ENCODE data around the gene ST3GAL3.

ST3GAL3 gene

DNA sequence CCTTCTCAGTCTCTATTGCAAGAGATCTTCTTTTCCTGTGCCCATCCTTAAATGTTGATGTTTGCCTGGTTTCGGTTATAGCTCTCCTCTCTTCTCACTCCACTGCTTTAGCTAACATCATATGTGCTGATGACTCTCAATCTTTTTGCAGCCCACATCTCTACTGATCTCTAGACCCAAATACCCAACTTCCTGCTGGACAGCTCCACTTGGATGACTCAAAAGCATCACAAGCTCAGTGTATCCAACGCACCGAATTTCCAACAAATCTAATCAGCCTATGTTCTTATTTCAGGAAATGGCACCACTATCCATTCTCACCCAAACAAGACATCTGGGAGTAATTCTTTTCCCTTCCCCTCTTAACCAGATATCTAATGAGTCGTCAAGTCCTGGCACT, 147.1 kb downstream of the ST3GAL3 start:
- no peak for DNase-seq

DNA sequence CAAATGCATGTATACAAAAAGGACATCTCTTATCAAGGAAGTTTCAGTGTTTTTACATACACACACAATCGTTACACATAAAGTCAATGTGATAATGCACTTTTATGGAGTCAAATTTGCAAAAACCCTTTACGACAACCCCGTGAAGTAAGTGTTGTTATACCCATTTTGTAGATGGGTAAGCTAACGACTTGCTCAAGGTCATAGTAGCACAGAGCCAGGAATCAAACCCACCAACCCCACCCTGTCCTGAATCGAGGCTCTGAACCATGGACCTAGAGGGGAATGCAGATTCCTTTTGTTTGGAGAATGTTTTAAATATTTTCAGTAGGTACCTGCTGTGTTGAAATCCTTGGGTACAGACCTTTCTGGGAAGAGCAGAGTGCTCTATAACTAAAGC, 148.9 kb downstream of the ST3GAL3 start:
- DNase-seq = no peak

GRCh38 chr1:43857163-43857562, 149.8 kb downstream of the ST3GAL3 start:
- DNase-seq = no peak

- DNase-seq = no peak
These were observed 151.0 kb downstream of the ST3GAL3 start for GRCh38 chr1:43858324-43858723.

GRCh38 chr1:43861337-43861736, 154.0 kb downstream of the ST3GAL3 start:
- DNase-seq = no peak

- no peak for DNase-seq
These were observed 154.8 kb downstream of the ST3GAL3 start for GRCh38 chr1:43861988-43862735.

DNA sequence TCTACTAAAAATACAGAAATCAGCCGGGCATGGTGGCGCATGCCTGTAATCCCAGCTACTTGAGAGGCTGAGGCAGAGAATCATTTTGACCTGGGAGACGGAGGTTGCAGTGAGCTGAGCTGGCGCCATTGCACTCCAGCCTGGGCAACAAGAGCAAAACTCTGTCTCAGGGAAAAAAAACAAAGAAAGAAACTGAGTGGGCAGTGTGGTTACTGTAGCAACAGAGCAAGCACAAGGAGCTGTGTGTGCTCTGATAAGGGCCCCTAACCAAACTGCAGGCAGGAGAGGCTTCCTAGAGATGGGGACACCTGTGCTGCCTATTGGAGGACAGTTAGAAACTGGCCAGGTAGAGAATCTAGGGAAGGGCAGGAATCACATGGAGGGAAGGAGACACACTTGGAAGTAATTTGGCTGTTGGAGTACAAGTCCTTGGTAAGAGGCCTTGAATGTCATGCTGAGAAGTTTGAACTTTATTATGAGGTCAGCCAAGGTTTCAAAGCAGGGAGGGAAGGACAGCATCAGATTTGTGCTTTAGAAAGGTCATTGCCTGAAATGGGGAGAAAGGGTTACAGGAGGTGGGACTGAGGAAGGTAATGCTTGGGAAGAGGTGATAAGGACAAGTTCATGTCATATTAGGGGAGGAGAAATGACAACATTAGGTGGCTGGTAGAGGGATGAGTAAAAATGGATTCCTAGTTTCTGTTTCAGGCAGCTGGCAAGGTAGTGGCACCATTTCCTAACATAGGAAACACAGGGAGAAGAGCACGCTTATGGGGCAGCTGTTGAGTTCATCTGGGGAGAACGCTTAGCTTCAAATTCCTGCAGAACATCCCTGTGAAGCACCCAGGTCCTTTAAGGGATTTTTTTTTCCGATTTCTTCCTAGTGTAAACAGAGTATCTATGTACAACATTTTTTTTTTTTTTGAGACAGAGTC, 157.0 kb downstream of the ST3GAL3 start:
- DNase-seq = no peak

- DNase-seq = no peak
These were observed 158.9 kb downstream of the ST3GAL3 start for GRCh38 chr1:43866201-43866600.

DNA sequence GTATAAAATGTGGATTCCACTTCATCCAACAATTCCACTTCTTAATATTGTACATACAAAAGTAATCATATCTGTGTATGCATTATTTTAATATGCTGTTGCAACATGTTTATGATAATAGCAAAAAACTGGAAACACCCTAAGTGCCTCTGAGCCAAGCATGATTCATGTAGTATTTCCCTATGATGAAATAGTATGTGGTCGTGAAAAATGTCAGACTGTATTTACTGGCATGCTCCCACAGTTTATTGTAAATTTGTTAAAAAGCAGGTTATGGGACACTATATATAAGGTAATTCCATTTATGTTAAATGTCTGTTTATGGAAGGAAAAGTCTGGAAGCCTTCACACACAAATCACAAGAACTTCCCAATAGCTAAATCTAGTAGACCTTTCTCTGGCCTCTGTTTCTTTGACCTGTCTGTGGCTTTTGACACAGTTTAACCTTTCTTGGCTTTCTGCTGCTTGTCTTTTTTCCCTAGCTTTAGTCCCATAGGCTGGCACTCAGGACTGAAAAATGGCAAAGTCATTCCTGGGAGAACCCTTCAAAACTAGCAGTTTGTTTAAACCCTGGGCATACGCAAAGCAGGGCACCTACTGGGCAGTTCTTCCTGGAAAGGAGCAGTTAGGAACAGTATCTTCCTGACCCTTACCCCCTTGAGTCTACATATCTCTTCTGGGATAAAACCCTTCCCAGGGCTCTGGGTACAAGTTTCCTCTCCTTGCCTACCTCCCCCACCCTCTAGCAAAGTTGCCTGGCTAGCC, 160.8 kb downstream of the ST3GAL3 start:
- no peak for DNase-seq

DNA sequence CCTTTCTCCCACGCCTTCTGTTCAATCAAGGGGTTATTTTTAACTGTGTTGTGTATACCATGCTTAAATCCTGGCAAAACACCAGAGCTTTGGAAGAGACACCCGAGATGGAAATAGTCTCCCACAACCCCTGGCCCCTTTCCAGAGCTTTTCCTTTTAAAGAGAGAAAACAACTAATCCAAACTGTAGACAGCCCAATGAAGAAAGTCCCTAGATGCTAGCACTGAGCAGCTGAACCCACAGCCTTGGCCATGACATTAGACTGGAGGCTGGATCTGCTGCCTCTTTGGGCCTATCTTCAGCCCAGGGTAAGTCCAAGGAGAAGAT, 161.4 kb downstream of the ST3GAL3 start:
- DNase-seq = no peak

- no peak for DNase-seq
These were observed 163.0 kb downstream of the ST3GAL3 start for GRCh38 chr1:43870306-43870705.

GRCh38 chr1:43871181-43871910, 164.0 kb downstream of the ST3GAL3 start:
- DNase-seq = no peak

- no peak for DNase-seq
These were observed 164.9 kb downstream of the ST3GAL3 start for GRCh38 chr1:43872280-43872679.

GRCh38 chr1:43873851-43874250, 166.5 kb downstream of the ST3GAL3 start:
- no peak for DNase-seq

- DNase-seq = no peak
These were observed 167.4 kb downstream of the ST3GAL3 start for GRCh38 chr1:43874716-43875115.

DNA sequence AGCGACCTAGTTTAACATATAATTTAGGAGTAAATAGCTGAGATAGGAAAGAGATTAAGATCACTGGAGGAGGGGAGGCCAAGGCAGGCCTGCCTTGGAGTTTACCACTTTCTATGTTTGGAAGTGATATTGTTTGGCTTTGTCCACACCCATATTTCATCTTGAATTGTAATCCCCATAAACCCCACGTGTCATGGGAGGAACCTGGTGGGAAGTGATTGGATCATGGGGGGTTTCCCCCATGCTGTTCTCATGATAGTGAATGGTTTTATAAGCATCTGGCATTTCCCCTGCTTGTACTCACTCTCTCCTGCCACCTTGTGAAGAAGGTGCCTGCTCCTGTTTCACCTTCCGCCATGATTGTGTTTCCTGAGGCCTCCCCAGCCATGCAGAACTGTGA, 168.0 kb downstream of the ST3GAL3 start:
- DNase-seq = no peak

DNA sequence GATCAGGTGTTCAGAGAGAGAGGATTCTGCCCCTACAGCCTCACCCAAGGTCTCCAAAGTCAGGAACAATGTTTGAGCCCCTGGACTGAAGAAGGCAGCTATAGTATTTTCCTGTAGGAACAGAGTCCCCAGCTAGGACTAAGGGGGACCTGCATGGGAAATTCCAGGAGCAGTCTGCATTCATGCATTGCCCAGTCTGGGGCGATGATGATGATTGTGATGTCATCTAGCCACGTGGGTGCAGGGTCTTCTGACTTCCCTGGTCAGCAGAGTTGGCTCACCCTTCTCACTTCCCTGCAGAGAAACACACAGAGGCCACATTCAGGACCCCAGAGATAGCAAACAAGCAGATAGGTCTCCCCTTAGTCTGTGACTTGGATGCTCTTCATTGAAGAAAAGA, 169.8 kb downstream of the ST3GAL3 start:
- no peak for DNase-seq

- no peak for DNase-seq
These were observed 171.1 kb downstream of the ST3GAL3 start for GRCh38 chr1:43878440-43878839.

DNA sequence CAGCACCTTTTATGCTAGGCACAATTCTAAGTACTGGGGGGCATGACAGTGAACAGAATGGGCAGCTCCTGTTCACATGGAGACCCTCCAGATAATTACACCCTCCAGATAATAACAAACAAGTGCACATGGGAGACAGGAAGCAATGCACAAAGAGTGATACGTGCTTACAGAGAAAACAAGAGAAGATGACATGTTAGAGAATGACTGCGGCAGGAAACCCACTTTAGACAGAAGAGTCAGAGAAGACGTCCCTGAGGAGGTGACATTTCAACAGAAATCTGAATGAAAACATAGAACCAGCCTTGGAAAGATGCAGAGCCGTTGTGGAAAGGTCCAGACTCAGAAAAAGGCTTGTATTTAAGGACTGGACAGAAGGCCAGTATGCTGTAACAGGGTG, 171.5 kb downstream of the ST3GAL3 start:
- no peak for DNase-seq

- DNase-seq = no peak
These were observed 172.1 kb downstream of the ST3GAL3 start for GRCh38 chr1:43879414-43879813.

- no peak for DNase-seq
These were observed 172.7 kb downstream of the ST3GAL3 start for GRCh38 chr1:43879996-43880395.

GRCh38 chr1:43880604-43881003, 173.3 kb downstream of the ST3GAL3 start:
- DNase-seq = no peak

DNA sequence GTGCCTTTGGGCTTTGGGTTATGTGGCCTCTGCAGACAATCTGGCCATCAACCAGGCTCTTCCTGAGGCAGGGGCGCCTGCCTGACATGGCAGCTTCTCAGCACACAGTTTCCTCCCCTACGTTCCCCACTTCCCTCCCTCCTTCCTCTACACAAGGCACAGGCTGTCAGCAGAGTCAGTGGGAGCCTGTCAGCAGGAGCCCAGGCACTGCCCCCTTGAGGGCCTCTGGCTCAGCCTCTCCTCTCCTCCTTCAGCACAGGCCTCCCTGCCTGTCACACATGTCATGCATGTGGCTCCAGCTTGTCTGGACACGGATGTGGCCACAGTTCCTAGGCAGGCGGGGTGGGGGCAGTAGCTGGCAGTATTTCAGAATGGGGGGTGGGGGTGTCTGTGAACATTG, 174.1 kb downstream of the ST3GAL3 start:
- no peak for DNase-seq

Measured in activated CD4-positive, alpha-beta T cell treated with anti-CD3 and anti-CD28 coated beads, Interleukin-2, amount 50 U/mL, for 48 hours (primary cell).